ENCODE results near the gene PTPN14.

Gene PTPN14

DNA sequence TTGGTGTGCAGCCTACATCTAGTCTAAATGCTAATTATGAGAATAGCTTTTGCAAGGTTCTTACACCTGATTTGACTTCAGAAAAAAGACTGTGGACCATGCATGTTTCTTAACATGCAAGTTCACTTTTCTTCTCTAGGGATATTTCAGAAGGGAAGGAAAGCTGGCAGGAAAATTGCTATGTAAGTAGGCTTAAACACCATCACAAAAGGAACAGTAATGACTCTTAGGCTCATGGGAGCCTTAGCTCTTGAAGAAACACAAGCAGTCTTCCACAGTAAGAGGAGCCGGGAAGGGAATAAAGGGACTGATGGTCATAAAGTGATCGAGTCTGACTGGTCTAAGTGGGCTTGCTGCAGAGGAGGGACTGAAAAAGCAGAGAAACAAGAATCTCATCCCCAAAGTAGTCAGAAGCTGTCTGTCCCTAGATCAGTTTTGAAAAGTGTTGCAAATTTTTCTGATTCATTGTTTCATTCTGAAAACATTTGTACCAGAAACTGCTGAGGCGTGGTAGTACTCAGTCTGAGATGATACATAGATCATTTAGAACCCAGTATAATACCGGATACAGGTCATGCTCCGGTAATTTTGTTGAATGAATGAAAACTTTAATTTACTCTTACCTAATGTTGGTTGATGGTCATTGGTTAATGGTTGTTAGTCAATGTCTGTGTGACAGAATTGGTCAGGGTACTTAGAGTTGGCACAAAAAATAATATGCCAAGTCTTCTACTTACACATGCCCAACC lies 229.5 kb downstream of the PTPN14 start:
- Histone ChIP-seq H3K4me3 (ENCODE audit: low read depth in 1 of 2, low read length in 2 of 2) (no peak overlapping the region), H3K27me3 (ENCODE audit: control insufficient read depth in 1 of 2, insufficient read depth in 2 of 2, low read length in 2 of 2) (no peaks in the 10 kb centered on the region), H3K27ac (ENCODE audit: low read depth, low read length) (no peak overlapping the region)

GRCh38 chr1:214319938-214320337 lies 231.5 kb downstream of the PTPN14 start:
- no peak overlapping the region for H3K9ac ChIP-seq (ENCODE audit: low read depth in 1 of 2, low read length in 2 of 2)
- H3K36me3 ChIP-seq (ENCODE audit: control insufficient read depth in 1 of 2, insufficient read depth in 2 of 2, low read length in 2 of 2): peaks cover 0 to 23% of the 10 kb centered on the region in 2 donors
- H3K27ac ChIP-seq (ENCODE audit: low read depth, low read length): no peak overlapping the region
- H3K4me1 ChIP-seq (ENCODE audit: control insufficient read depth in 1 of 2, insufficient read depth in 2 of 2, low read length in 2 of 2): no peaks in the 10 kb centered on the region
- no peaks in the 10 kb centered on the region for H3K9me3 ChIP-seq (ENCODE audit: control insufficient read depth in 1 of 2, low read length in 2 of 2)
- no peak overlapping the region for H3K4me3 ChIP-seq (ENCODE audit: low read depth in 1 of 2, low read length in 2 of 2)
- no peaks in the 10 kb centered on the region for H3K27me3 ChIP-seq (ENCODE audit: control insufficient read depth in 1 of 2, insufficient read depth in 2 of 2, low read length in 2 of 2)

More for the DNA sequence above, 229.5 kb downstream of the PTPN14 start:
- H3K36me3 ChIP-seq (ENCODE audit: control insufficient read depth in 1 of 2, insufficient read depth in 2 of 2, low read length in 2 of 2): peaks cover 0 to 20% of the 10 kb centered on the region in 2 donors
- H3K9ac ChIP-seq (ENCODE audit: low read depth in 1 of 2, low read length in 2 of 2): no peak overlapping the region
- H3K4me1 ChIP-seq (ENCODE audit: control insufficient read depth in 1 of 2, insufficient read depth in 2 of 2, low read length in 2 of 2): no peaks in the 10 kb centered on the region
- H3K9me3 ChIP-seq (ENCODE audit: control insufficient read depth in 1 of 2, low read length in 2 of 2): no peaks in the 10 kb centered on the region

GRCh38 chr1:214318956-214319736 lies 232.3 kb downstream of the PTPN14 start:
- H3K9me3 ChIP-seq (ENCODE audit: control insufficient read depth in 1 of 2, low read length in 2 of 2): no peaks in the 10 kb centered on the region
- no peaks in the 10 kb centered on the region for H3K4me1 ChIP-seq (ENCODE audit: control insufficient read depth in 1 of 2, insufficient read depth in 2 of 2, low read length in 2 of 2)
- H3K36me3 ChIP-seq (ENCODE audit: control insufficient read depth in 1 of 2, insufficient read depth in 2 of 2, low read length in 2 of 2): peaks cover 0 to 23% of the 10 kb centered on the region in 2 donors
- H3K27me3 ChIP-seq (ENCODE audit: control insufficient read depth in 1 of 2, insufficient read depth in 2 of 2, low read length in 2 of 2): no peaks in the 10 kb centered on the region
- no peak overlapping the region for H3K9ac ChIP-seq (ENCODE audit: low read depth in 1 of 2, low read length in 2 of 2)
- H3K4me3 ChIP-seq (ENCODE audit: low read depth in 1 of 2, low read length in 2 of 2): no peak overlapping the region
- H3K27ac ChIP-seq (ENCODE audit: low read depth, low read length): no peak overlapping the region

DNA sequence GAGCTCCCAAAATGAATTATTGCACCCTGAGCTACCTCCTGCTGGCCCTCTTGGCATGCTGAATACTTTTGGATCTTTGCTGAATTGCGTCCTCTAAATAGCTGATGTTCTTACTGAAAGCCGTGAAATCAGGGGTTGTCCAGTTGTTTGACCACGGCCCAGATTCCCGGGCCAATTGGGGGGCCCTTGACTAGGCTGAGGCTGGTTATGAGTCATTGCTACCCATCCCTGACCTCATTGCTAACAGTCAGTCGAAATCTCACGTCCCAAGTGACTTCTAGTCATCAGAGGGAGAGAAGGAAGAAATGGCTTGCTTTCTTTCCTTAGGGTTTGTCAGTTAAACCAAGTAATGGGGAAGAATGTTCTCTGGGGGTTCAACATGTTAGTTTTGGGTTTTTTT lies 233.0 kb downstream of the PTPN14 start:
- Histone ChIP-seq H3K4me3 (ENCODE audit: low read depth in 1 of 2, low read length in 2 of 2) (no peak overlapping the region), H3K36me3 (ENCODE audit: control insufficient read depth in 1 of 2, insufficient read depth in 2 of 2, low read length in 2 of 2) (peaks cover 0 to 23% of the 10 kb centered on the region in 2 donors), H3K27me3 (ENCODE audit: control insufficient read depth in 1 of 2, insufficient read depth in 2 of 2, low read length in 2 of 2) (no peaks in the 10 kb centered on the region), H3K4me1 (ENCODE audit: control insufficient read depth in 1 of 2, insufficient read depth in 2 of 2, low read length in 2 of 2) (no peaks in the 10 kb centered on the region), H3K9me3 (ENCODE audit: control insufficient read depth in 1 of 2, low read length in 2 of 2) (no peaks in the 10 kb centered on the region), H3K27ac (ENCODE audit: low read depth, low read length) (no peak overlapping the region), H3K9ac (ENCODE audit: low read depth in 1 of 2, low read length in 2 of 2) (no peak overlapping the region)

- Histone ChIP-seq H3K4me1 (ENCODE audit: control insufficient read depth in 1 of 2, insufficient read depth in 2 of 2, low read length in 2 of 2) (no peaks in the 10 kb centered on the region), H3K36me3 (ENCODE audit: control insufficient read depth in 1 of 2, insufficient read depth in 2 of 2, low read length in 2 of 2) (peaks cover 0 to 23% of the 10 kb centered on the region in 2 donors), H3K27ac (ENCODE audit: low read depth, low read length) (no peak overlapping the region), H3K9ac (ENCODE audit: low read depth in 1 of 2, low read length in 2 of 2) (no peak overlapping the region), H3K9me3 (ENCODE audit: control insufficient read depth in 1 of 2, low read length in 2 of 2) (no peaks in the 10 kb centered on the region), H3K27me3 (ENCODE audit: control insufficient read depth in 1 of 2, insufficient read depth in 2 of 2, low read length in 2 of 2) (no peaks in the 10 kb centered on the region), H3K4me3 (ENCODE audit: low read depth in 1 of 2, low read length in 2 of 2) (no peak overlapping the region)
These were observed 233.7 kb downstream of the PTPN14 start for GRCh38 chr1:214317734-214318133.

GRCh38 chr1:214317300-214317699 lies 234.1 kb downstream of the PTPN14 start:
- Histone ChIP-seq H3K36me3 (ENCODE audit: control insufficient read depth in 1 of 2, insufficient read depth in 2 of 2, low read length in 2 of 2) (peaks cover 0 to 23% of the 10 kb centered on the region in 2 donors), H3K9ac (ENCODE audit: low read depth in 1 of 2, low read length in 2 of 2) (no peak overlapping the region), H3K27me3 (ENCODE audit: control insufficient read depth in 1 of 2, insufficient read depth in 2 of 2, low read length in 2 of 2) (no peaks in the 10 kb centered on the region), H3K27ac (ENCODE audit: low read depth, low read length) (no peak overlapping the region), H3K4me1 (ENCODE audit: control insufficient read depth in 1 of 2, insufficient read depth in 2 of 2, low read length in 2 of 2) (no peaks in the 10 kb centered on the region), H3K4me3 (ENCODE audit: low read depth in 1 of 2, low read length in 2 of 2) (no peak overlapping the region), H3K9me3 (ENCODE audit: control insufficient read depth in 1 of 2, low read length in 2 of 2) (no peaks in the 10 kb centered on the region)

GRCh38 chr1:214316593-214316992 lies 234.8 kb downstream of the PTPN14 start:
- Histone ChIP-seq H3K27me3 (ENCODE audit: control insufficient read depth in 1 of 2, insufficient read depth in 2 of 2, low read length in 2 of 2) (no peaks in the 10 kb centered on the region), H3K36me3 (ENCODE audit: control insufficient read depth in 1 of 2, insufficient read depth in 2 of 2, low read length in 2 of 2) (peaks cover 0 to 23% of the 10 kb centered on the region in 2 donors), H3K9me3 (ENCODE audit: control insufficient read depth in 1 of 2, low read length in 2 of 2) (no peaks in the 10 kb centered on the region), H3K4me1 (ENCODE audit: control insufficient read depth in 1 of 2, insufficient read depth in 2 of 2, low read length in 2 of 2) (no peaks in the 10 kb centered on the region), H3K27ac (ENCODE audit: low read depth, low read length) (no peak overlapping the region), H3K4me3 (ENCODE audit: low read depth in 1 of 2, low read length in 2 of 2) (no peak overlapping the region), H3K9ac (ENCODE audit: low read depth in 1 of 2, low read length in 2 of 2) (no peak overlapping the region)

DNA sequence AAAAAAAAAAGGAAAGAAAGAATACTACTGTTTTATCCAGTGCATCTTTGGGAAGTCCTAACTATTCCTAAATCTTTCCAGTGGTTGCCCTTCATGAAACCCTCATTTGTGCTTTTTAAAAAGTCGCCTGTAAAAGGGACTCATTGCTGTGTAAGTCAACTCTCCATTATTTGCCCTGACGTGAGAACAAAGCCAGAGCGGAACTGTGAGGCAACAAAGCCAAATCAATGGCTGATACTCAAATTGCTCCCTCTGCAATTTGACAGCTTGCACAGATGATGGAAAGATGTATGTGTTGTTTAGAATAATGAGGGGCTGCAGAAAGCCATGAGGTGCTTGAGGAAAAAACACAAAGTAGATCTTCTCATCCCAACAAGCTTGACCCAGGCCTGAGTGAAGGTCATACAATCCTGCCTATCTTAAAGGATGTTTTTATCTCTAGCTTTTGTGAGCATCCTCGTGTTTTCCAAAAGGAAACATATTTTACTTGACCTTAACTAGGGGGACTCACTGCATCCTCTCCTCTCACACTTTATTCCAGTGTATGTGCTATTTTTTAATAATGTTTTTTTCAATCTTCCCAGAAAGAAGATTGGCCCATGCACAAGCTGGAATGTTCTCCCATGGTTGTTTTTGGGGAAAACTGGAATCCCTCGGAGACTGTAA lies 237.1 kb downstream of the PTPN14 start:
- Histone ChIP-seq H3K9me3 (ENCODE audit: control insufficient read depth in 1 of 2, low read length in 2 of 2) (no peaks in the 10 kb centered on the region), H3K4me1 (ENCODE audit: control insufficient read depth in 1 of 2, insufficient read depth in 2 of 2, low read length in 2 of 2) (peaks cover 0 to 3% of the 10 kb centered on the region in 2 donors), H3K27ac (ENCODE audit: low read depth, low read length) (no peak overlapping the region), H3K36me3 (ENCODE audit: control insufficient read depth in 1 of 2, insufficient read depth in 2 of 2, low read length in 2 of 2) (peaks cover 0 to 12% of the 10 kb centered on the region in 2 donors), H3K4me3 (ENCODE audit: low read depth in 1 of 2, low read length in 2 of 2) (no peak overlapping the region), H3K9ac (ENCODE audit: low read depth in 1 of 2, low read length in 2 of 2) (no peak overlapping the region), H3K27me3 (ENCODE audit: control insufficient read depth in 1 of 2, insufficient read depth in 2 of 2, low read length in 2 of 2) (no peaks in the 10 kb centered on the region)

DNA sequence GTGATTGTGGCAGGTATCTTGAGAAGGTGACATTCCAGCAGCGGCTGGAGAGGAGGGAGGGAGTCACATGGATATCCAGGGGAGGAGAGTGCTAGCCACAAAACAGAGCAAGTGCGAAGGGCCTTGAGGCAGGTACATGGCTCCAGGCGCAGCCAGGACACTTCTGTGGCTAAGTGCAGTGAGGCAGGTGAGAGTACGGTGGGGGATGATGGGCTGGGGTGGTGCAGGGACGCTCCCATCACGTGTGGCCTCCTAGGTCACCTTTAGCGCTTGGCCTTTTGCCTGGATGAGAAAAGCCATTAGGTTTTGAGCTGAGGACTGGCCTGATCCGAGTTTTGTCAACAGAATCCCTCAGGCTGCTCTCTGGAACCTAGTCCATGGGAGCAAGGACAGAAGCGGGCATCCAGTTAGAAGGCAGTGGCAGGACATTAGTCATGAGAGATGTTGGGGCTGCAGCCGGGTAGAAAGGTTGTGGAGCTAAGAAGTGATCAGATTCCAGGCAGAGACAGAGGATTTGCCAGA lies 238.8 kb downstream of the PTPN14 start:
- no peaks in the 10 kb centered on the region for H3K9me3 ChIP-seq (ENCODE audit: control insufficient read depth in 1 of 2, low read length in 2 of 2)
- H3K4me1 ChIP-seq (ENCODE audit: control insufficient read depth in 1 of 2, insufficient read depth in 2 of 2, low read length in 2 of 2): peaks cover 0 to 3% of the 10 kb centered on the region in 2 donors
- H3K27ac ChIP-seq (ENCODE audit: low read depth, low read length): no peak overlapping the region
- no peak overlapping the region for H3K9ac ChIP-seq (ENCODE audit: low read depth in 1 of 2, low read length in 2 of 2)
- no peak overlapping the region for H3K4me3 ChIP-seq (ENCODE audit: low read depth in 1 of 2, low read length in 2 of 2)
- peaks cover 0 to 3% of the 10 kb centered on the region in 2 donors for H3K36me3 ChIP-seq (ENCODE audit: control insufficient read depth in 1 of 2, insufficient read depth in 2 of 2, low read length in 2 of 2)
- no peaks in the 10 kb centered on the region for H3K27me3 ChIP-seq (ENCODE audit: control insufficient read depth in 1 of 2, insufficient read depth in 2 of 2, low read length in 2 of 2)
